AG20443 (cell line): ENCODE results near the gene CLDN9.

ENCODE experiments used
- DNase-seq: peaks from one replicate; pipeline ENCODE4 v3.0.0; 2012; ENCODE audit warnings: low spot score, mixed read lengths

The CLDN9 gene

DNA sequence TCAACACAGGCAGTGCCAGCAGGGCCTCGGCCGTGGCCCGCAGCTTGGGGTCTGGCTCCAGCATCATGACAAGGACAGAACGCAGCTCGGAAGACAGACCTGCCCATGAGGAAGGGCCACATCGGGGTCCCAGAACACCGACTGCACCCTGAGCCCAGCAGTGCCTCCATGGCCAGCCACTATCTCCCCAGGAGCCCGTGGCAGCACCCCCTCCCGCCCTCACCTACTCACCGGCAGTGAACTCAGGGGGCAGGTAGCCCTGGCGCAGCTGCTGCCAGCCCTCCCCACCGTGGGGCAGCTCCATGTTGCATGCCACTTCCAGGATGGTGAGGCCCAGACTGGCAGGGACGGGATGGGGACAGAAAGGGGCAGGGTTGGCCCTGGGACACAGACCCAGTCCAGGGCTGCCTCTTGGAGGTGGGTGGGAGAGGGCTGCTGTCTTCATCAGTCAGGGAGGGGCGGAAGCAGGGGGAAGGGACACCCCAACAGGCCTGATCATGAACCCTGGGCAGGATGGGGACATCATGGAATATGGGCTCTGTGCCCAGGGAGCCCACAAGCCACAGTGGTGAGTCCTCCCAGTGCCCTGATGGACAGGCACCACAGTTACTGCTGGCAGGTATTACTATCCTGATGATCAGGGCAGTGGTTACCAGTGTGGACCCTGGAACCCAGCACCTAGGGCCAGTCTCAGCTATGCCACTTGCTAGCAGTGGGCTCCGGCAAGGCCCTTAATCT lies 38.2 kb upstream of the CLDN9 start:
- DNase-seq: no peak

DNA sequence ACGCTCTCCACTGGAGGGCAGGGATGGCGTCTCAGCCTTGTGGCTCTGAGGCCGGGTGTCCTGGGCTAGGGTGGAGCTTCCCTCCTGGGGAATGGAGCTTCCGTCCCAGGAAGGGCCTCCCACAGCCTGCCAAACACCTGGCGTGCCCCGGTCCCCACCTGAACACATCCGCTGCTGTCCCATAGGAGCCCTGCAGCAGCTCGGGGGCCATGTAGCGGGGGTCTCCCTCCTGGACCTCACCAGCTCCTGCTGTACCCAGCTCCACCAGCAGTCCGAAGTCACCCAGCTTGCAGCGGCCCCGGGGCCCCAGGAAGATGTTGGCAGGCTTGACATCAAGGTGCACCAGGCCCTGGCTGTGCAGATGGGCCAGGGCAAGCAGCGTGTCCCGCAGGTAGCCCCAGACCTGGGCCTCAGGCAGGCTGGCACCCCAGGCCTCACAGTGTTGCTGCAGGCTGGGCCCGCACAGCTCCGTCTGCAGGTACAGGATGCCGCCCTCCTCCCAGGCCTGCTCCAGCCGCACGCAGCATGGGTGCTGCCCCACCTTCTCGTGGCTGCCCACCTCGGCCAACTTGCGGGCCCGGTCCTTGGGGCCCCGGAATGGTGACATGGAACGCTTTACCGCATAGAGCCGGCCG lies 37.4 kb upstream of the CLDN9 start:
- no peak for DNase-seq

DNA sequence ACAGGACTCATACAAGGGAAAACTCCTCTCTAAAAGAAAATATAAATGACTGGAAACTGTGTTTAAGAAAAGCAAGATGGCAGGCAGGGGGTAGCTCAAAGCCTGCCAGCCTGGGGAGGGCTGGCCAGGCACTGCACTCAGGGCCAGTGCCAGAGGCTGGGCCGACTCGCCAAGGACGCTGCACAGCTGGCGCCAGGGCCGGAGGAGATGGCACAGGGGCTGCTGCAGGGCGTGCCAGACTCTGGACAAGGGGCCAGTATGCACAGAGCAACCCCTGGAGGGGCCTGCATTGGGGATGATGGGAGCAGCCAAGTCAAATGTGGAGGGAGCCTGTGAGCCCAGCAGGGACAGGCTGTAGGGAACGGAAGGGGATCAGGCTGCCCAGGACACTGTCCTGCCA lies 36.5 kb upstream of the CLDN9 start:
- no peak for DNase-seq

DNA sequence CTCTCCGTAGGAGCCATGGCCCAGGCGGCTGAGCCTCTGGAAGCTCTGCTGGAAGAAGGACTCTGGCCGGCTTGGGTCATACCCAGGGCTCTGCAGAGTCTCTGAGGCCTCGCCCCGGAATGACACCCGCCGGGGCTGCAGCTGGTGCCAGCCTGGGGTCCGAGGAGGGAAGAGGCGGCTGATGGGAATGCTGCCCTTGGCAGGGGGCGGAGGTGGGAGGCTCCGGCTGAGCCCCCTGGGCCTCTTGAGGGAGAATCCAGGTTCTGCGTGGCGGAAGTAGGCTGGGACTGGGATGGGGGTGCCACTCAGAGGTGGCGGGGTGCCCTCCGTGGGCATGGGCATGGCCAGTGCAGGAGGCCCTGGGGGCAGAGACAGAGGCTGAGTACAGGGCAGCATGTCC lies 36.0 kb upstream of the CLDN9 start:
- no peak for DNase-seq

GRCh38 chr16:2977440-2977839 lies 35.3 kb upstream of the CLDN9 start:
- no peak for DNase-seq

- DNase-seq: peak; percentile 30
Observed at GRCh38 chr16:2979669-2980226, 33.0 kb upstream of the CLDN9 start.

GRCh38 chr16:2980227-2981176 lies 32.2 kb upstream of the CLDN9 start, which contains the start of gene PKMYT1:
PKMYT1 (minus strand) TSS chr16:2980446; CDS start chr16:2979657, 789 bp downstream.
- peak; percentile 100 for DNase-seq

DNA sequence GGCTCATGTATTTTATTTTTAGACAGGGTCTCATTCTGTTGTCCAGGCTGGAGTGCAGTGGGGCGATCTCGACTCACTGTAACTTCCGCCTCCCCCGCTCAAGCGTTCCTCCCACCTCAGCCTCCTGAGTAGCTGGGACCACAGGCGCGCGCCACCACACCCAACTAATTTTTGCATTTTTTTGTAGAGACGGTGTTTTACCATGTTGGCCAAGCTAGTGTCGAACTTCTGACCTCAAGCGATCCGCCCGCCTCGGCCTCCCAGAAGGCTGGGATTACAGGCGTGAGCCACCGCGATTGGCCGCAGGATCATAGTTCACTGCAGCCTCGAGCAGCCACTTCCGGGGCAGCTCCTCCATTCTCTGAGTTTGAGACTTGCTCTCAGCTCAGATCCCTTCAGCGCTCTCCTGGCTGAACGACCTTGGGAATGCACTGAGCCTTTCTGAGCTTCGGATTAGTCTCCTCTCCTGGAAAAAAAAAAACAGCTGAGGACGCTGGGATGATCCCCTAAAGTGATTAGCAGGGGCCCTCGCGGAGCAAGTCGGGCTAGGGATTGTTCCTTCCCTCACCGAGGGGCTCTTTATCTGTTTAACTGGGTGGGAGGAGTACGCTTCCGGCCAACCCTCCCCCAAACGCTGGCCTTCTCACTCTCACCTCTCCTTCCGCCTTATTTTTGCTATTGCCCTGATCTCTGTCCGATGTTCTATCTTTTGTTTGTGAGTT lies 31.4 kb upstream of the CLDN9 start:
- DNase-seq: no peak

GRCh38 chr16:2981899-2982250 lies 30.8 kb upstream of the CLDN9 start:
- no peak for DNase-seq

DNA sequence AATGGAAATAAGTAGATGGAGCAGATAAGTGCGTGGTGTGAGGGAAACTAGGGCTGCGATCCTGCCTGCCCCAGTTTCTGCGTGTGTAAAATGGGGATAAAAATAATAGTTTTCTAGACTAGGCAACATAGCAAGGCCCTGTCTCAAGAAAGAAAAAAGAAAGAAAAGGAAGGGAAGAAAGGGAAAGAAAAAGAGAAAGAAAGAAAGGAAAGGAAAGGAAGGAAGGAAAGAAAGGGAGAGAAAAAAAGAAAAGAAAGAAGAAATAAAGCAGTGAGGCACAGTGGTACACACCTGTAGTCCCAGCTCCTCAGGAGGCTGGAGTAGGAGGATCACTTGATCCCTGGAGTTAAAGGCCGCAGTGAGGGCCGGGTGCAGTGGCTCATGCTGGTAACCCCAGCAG lies 30.3 kb upstream of the CLDN9 start:
- DNase-seq: no peak

- DNase-seq: peak; percentile 96
Observed at GRCh38 chr16:2983706-2984136, 29.0 kb upstream of the CLDN9 start.

GRCh38 chr16:2985462-2985861 lies 27.3 kb upstream of the CLDN9 start:
- DNase-seq: no peak

GRCh38 chr16:2985893-2986355 lies 26.8 kb upstream of the CLDN9 start:
- DNase-seq: no peak

- DNase-seq: no peak
Observed at GRCh38 chr16:2986623-2987188, 26.0 kb upstream of the CLDN9 start.

GRCh38 chr16:2987286-2987685 lies 25.4 kb upstream of the CLDN9 start:
- no peak for DNase-seq

DNA sequence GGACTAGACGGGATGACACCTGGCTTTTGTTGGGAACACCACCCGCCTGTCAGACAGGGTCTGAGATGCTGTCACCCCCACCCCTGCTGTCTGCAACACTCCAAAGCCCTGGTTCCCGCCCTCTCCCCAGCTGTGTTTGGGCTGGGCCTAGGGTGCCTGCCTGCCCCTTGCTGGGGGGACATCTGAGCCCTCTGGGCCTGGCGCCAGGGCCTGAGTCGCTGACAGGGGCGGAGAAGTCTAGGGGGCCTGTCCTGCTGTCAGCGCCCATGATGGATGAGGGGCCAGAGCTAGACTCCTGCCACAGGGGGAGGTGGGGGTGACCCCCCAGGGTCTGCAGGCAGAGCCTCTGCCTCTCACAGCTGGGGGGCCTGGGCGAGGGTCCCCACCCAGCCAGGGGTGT lies 24.9 kb upstream of the CLDN9 start:
- DNase-seq: no peak

DNA sequence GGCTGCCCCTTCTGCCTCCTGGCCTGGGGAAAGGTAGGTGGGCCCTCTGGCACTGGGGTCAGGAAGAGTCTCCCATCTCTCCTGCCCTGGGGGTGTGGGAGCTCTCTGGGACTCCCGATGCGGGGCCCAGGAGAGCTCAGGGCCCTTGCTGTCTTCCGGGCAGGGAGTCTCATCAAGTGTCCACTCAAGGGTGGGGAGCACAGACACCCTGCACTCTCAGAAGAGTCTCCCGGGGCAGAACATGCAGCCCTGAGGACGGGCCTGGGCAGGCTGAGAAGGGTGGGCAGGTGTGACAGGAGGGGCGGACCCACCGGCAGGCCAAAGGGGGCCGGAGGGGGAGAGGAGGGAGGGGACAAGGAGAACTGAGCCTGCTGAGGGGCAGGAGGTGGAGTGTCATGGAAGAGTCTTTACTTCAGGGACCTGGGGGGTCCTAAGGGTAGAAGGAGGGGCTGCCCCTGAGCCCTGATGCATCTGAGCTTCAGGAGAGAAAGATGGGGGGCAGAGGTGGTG lies 24.1 kb upstream of the CLDN9 start:
- no peak for DNase-seq

DNA sequence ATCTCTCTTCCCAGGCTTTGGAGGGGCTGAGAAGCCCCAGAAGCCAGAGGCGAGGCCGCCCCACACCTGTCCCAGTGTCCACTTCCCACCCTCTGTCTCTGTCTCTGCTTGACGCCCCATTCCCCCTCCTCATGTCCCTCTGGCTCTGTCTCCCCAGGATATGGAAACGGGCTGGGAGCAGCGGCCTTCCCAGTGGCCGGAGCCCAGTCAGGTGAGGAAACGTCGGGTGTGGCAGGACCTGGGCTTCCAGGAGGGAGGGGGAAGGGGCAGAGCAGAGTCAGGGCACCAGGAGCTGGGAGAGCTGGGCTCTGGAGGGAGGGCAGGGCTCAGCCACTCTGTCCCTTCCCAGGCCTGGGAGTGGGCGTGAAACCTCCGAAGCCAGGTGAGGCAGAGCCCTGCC lies 21.8 kb upstream of the CLDN9 start:
- no peak for DNase-seq

DNA sequence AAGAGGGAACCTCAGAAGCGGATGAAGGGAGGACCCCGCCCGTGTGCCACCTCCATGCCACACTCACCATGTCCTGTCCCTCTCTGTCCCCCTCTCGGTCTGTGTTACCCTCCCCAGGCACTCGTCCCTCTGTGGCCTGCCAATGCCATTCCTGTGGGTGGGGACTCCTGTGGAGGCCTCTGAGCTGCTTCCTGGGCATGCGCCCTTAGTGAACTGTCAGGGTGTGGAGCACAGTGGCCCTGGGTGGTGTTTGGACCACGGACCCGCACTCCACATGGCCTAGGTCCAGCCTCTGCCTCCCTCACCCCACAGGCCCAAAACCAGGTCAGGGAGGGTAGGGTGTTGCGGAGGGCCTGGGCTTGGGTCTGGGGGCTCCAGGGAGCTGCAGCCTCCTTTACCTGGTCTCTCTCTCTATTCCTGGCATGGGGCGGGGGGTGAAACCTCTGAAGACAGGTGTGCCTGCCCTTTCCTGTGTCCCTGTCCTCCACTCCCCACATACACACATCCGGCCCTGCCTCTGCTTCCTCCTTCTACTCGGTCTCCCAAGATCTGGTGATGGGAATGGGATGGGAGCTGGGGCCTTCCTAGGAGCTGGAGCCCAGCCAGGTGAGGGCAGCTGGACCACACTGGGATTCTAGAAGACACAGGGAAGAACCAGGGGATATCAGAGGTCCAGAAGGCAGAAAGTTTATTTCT lies 21.0 kb upstream of the CLDN9 start:
- DNase-seq: no peak

DNA sequence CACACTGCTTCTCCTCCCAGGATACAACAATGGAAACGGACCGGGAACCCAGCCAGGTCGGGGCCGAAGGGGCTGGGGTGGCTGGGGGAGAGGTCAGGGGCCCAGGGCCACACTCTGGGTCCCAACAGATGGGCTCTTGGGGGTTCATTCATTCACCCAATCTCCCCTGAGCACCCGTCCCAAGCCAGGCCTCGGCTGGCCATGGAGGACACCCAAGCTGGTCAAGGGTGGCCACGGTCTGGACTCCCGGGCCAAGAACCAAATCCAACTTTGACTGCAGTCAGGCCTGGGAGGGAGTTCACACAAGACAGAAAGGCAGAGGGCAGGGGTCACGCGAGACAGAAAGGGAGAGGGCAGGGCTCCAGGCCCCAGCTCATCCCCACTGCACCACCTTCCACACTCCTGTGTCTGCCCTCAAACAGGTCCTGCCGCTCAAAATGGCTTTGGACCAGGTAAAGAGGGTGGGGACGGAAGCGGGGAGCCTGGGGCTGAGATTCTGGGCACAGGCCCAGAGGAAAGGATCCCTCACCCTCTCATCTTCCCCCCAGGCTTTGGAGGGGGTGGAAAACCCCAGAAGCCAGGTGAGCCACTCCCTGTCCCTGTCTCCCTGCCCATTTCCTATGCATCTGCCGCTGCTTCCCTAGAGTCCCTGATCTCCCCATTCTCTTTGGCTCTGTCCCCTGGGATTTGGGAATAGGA lies 20.2 kb upstream of the CLDN9 start:
- DNase-seq: no peak
